Endodermal cell (in vitro differentiated cells): ENCODE data around the gene ADGRD2. TPM values are rescaled to one million over a fixed set of nuclear protein-coding genes. Genes with fewer than 3 reads are reported as not detected.

Experiments used
- DNase-seq: peaks from one replicate; pipeline ENCODE4 v3.0.0-alpha.2; 2017
- H3K27ac ChIP-seq: 2 replicates; pipeline ENCODE4 v1.5.1; 2013; ENCODE audit warnings: mild to moderate bottlenecking, low read depth, low read length, moderate library complexity
- H3K27me3 ChIP-seq: 2 replicates; pipeline ENCODE4 v1.6.1; 2013; ENCODE audit warnings: mild to moderate bottlenecking, low read length, moderate library complexity; ENCODE audit not compliant: insufficient read depth, control insufficient read depth, poor library complexity, severe bottlenecking
- H3K36me3 ChIP-seq: 2 replicates; pipeline ENCODE4 v1.7.0; 2013; ENCODE audit warnings: mild to moderate bottlenecking, low read length, moderate library complexity; ENCODE audit not compliant: control insufficient read depth, insufficient read depth
- H3K4me1 ChIP-seq: one replicate; pipeline ENCODE4 v1.7.0; 2013; ENCODE audit warnings: low read length; ENCODE audit not compliant: control insufficient read depth, insufficient read depth
- H3K4me3 ChIP-seq: 2 replicates; pipeline ENCODE4 v1.5.1; 2013; ENCODE audit warnings: mild to moderate bottlenecking, low read length, moderate library complexity
- H3K9ac ChIP-seq: 2 replicates; pipeline ENCODE4 v1.6.1; 2013; ENCODE audit warnings: mild to moderate bottlenecking, low read length, moderate library complexity; ENCODE audit not compliant: poor library complexity, severe bottlenecking; ENCODE audit errors: extremely low read depth
- H3K9me3 ChIP-seq: 2 replicates; pipeline ENCODE4 v1.6.1; 2013; ENCODE audit warnings: mild to moderate bottlenecking, low read length, moderate library complexity; ENCODE audit not compliant: control insufficient read depth
- H3K27ac Mint-ChIP-seq: 2 replicates; pipeline ENCODE4 v1.8.0; 2020; ENCODE audit warnings: mixed read lengths
- H3K27me3 Mint-ChIP-seq: 2 replicates; pipeline ENCODE4 v1.8.0; 2021; ENCODE audit warnings: mild to moderate bottlenecking, mixed read lengths; ENCODE audit not compliant: insufficient read depth
- H3K36me3 Mint-ChIP-seq: 2 replicates; pipeline ENCODE4 v1.8.0; 2020; ENCODE audit warnings: low read depth, mixed read lengths
- H3K4me1 Mint-ChIP-seq: 2 replicates; pipeline ENCODE4 v1.8.0; 2020; ENCODE audit warnings: mixed read lengths
- H3K4me3 Mint-ChIP-seq: 2 replicates; pipeline ENCODE4 v1.8.0; 2020; ENCODE audit warnings: mild to moderate bottlenecking, moderate library complexity, mixed read lengths
- H3K9me3 Mint-ChIP-seq: 2 replicates; pipeline ENCODE4 v1.8.0; 2020; ENCODE audit warnings: mild to moderate bottlenecking, mixed read lengths
- CTCF ChIP-seq: fragments of 200-600 bp; sonication (generic); conservative IDR thresholded peaks from 2 replicates; pipeline ENCODE4 v1.5.0; 2021; ENCODE audit warnings: antibody characterized with exemption, mild to moderate bottlenecking
- WGBS, 2 experiments: methylation state at CpG; one replicate each; pipeline versions ENCODE4 v1.1.5 to v1.1.7; 2013; ENCODE audit warnings: missing lambda C conversion rate in 2 of 2, mixed read lengths in 1 of 2; ENCODE audit not compliant: insufficient coverage in 1 of 2, insufficient read length in 1 of 2; 5-methylcytosine and 5-hydroxymethylcytosine counted together
- total RNA-seq, 2 donors: library from RNA; stranded (reverse); fragmentation: NEBNext Ultra II Directional in 1 of 2; extraction: Animal tissue kit (Norgen Biotek cat#: 25700) in 1 of 2; gene quantifications; 2 replicates in 1 of 2; 3 replicates in 1 of 2; pipeline ENCODE4 v1.2.1, GENCODE V29; 2021

ADGRD2 gene
- total RNA-seq, 2 donors from 2014 or later = 0.33 to 0.40 TPM

GRCh38 chr9:124470726-124471125, 20.5 kb downstream of the ADGRD2 start:
- no peak for TF ChIP-seq CTCF
- H3K9me3 Mint-ChIP-seq = no peaks in the 10 kb centered on the region
- Histone ChIP-seq H3K9ac (no peak overlapping the region), H3K4me1 (no peaks in the 10 kb centered on the region), H3K9me3 (no peaks in the 10 kb centered on the region), H3K36me3 (no peaks in the 10 kb centered on the region), H3K27me3 (no peaks in the 10 kb centered on the region), H3K4me3 (no peak overlapping the region), H3K27ac (no peak overlapping the region)
- WGBS, 2 experiments = 89 to 94% methylated on average over 4 to 7 of the region's 7 CpGs
- no peaks in the 10 kb centered on the region for H3K36me3 Mint-ChIP-seq
- peaks cover 6% of the 10 kb centered on the region for H3K27me3 Mint-ChIP-seq
- no peaks in the 10 kb centered on the region for H3K4me1 Mint-ChIP-seq
- no peak overlapping the region for H3K27ac Mint-ChIP-seq
- DNase-seq = no peak
- no peak overlapping the region for H3K4me3 Mint-ChIP-seq

GRCh38 chr9:124471761-124472160, 21.5 kb downstream of the ADGRD2 start:
- Mint-ChIP-seq H3K9me3 (no peaks in the 10 kb centered on the region), H3K27ac (no peak overlapping the region), H3K4me1 (no peaks in the 10 kb centered on the region), H3K27me3 (peaks cover 16% of the 10 kb centered on the region), H3K36me3 (no peaks in the 10 kb centered on the region), H3K4me3 (no peak overlapping the region)
- Histone ChIP-seq H3K9me3 (no peaks in the 10 kb centered on the region), H3K9ac (no peak overlapping the region), H3K4me3 (no peak overlapping the region), H3K36me3 (no peaks in the 10 kb centered on the region), H3K27ac (no peak overlapping the region), H3K4me1 (no peaks in the 10 kb centered on the region), H3K27me3 (peaks cover under 1% of the 10 kb centered on the region)
- no peak for TF ChIP-seq CTCF
- no peak for DNase-seq
- 81 to 92% methylated on average over 5 to 9 of the region's 9 CpGs for WGBS, 2 experiments

GRCh38 chr9:124472770-124473169, 22.5 kb downstream of the ADGRD2 start:
- Histone ChIP-seq H3K36me3 (no peaks in the 10 kb centered on the region), H3K4me1 (no peaks in the 10 kb centered on the region), H3K27me3 (peaks cover 8% of the 10 kb centered on the region), H3K9ac (no peak overlapping the region), H3K4me3 (no peak overlapping the region), H3K9me3 (no peaks in the 10 kb centered on the region), H3K27ac (no peak overlapping the region)
- no peaks in the 10 kb centered on the region for H3K4me1 Mint-ChIP-seq
- no peak overlapping the region for H3K27ac Mint-ChIP-seq
- no peak overlapping the region for H3K4me3 Mint-ChIP-seq
- TF ChIP-seq CTCF = no peak
- H3K9me3 Mint-ChIP-seq = no peaks in the 10 kb centered on the region
- H3K27me3 Mint-ChIP-seq = peaks cover 22% of the 10 kb centered on the region
- no peak for DNase-seq
- WGBS, 2 experiments = 83 to 91% methylated on average over 7 of the region's 7 CpGs
- H3K36me3 Mint-ChIP-seq = no peaks in the 10 kb centered on the region
